GM19035 (cell line): ENCODE results near the gene PMM1.
"Not testable (repeated sequence)": the region's sequence is repeated elsewhere in the genome, so short reads cannot be mapped to it uniquely, and the experiment has no call there.

Experiments
- ATAC-seq: cut with Tn5 transposase; IDR thresholded peaks from one replicate; pipeline ENCODE4 v1.9.1; 2021; ENCODE audit not compliant: unreplicated experiment

The PMM1 gene

GRCh38 chr22:41564563-41564962 is 25.1 kb downstream of the PMM1 start:
- no peak for ATAC-seq

GRCh38 chr22:41563051-41563711 is 26.5 kb downstream of the PMM1 start:
- ATAC-seq: no peak

GRCh38 chr22:41562461-41562860 is 27.2 kb downstream of the PMM1 start:
- no peak for ATAC-seq

GRCh38 chr22:41561788-41562187 is 27.9 kb downstream of the PMM1 start:
- no peak for ATAC-seq

GRCh38 chr22:41561335-41561734 is 28.3 kb downstream of the PMM1 start:
- no peak for ATAC-seq

GRCh38 chr22:41560095-41560471 is 29.6 kb downstream of the PMM1 start:
- ATAC-seq: no peak

- not testable (repeated sequence) for ATAC-seq
Measured at GRCh38 chr22:41558241-41558630, 31.4 kb downstream of the PMM1 start.

GRCh38 chr22:41557401-41558240 is 32.0 kb downstream of the PMM1 start:
- no peak for ATAC-seq

- no peak for ATAC-seq
Measured at GRCh38 chr22:41556561-41556960, 33.1 kb downstream of the PMM1 start.

GRCh38 chr22:41555325-41555982 is 34.2 kb downstream of the PMM1 start:
- ATAC-seq: no peak

- no peak for ATAC-seq
Measured at GRCh38 chr22:41551877-41552582, 37.6 kb downstream of the PMM1 start.

- ATAC-seq: no peak
Measured at GRCh38 chr22:41550952-41551491, 38.6 kb downstream of the PMM1 start.

GRCh38 chr22:41548830-41549211 is 40.8 kb downstream of the PMM1 start:
- ATAC-seq: no peak

GRCh38 chr22:41544671-41545476 is 44.8 kb downstream of the PMM1 start:
- ATAC-seq: no peak

- ATAC-seq: peak; percentile 94
Measured at GRCh38 chr22:41543854-41544670, 45.6 kb downstream of the PMM1 start, which contains the start of gene POLR3H. TSS of gene POLR3H (minus strand) at chr22:41544470. CDS start at chr22:41544101, 369 bp downstream.

- no peak for ATAC-seq
Measured at GRCh38 chr22:41542224-41542623, 47.4 kb downstream of the PMM1 start.

- no peak for ATAC-seq
Measured at GRCh38 chr22:41541484-41541883, 48.2 kb downstream of the PMM1 start.

GRCh38 chr22:41540365-41540764 is 49.3 kb downstream of the PMM1 start:
- no peak for ATAC-seq

- ATAC-seq: no peak
Measured at GRCh38 chr22:41540006-41540315, 49.7 kb downstream of the PMM1 start.
